Activated CD8-positive, alpha-beta memory T cell treated with anti-CD3 and anti-CD28 coated beads, Interleukin-2, amount 10 ng/mL, durations not matched to agents 7 days and 5 days (primary cell): ENCODE data around the gene EXTL2. TPM values are rescaled to one million over a fixed set of nuclear protein-coding genes. Genes with fewer than 3 reads are reported as not detected.
"Not testable (repeated sequence)": the region's sequence is repeated elsewhere in the genome, so short reads cannot be mapped to it uniquely, and the experiment has no call there.

Experiments used
- ATAC-seq: fragments of 150-1000 bp; cut with Tn5 transposase; one replicate; pipeline ENCODE4 v1.10.0; 2021; ENCODE audit warnings: moderate library complexity
- CTCF ChIA-PET: fragments of 350-600 bp; sonication (Branson Sonifier 250); formaldehyde crosslinking; loops from one replicate; lab custom pipeline; 2021; ENCODE audit warnings: antibody characterized with exemption; lab: Charles Lee
- DNase-seq: peaks from one replicate; pipeline ENCODE4 v3.0.0-alpha.2; 2020
- H3K27ac Mint-ChIP-seq: one replicate; pipeline ENCODE4 v1.8.0; 2021; ENCODE audit warnings: mild to moderate bottlenecking, mixed read lengths
- H3K27me3 Mint-ChIP-seq: one replicate; pipeline ENCODE4 v1.8.0; 2021; ENCODE audit warnings: mixed read lengths
- H3K36me3 Mint-ChIP-seq: one replicate; pipeline ENCODE4 v1.8.0; 2021; ENCODE audit warnings: mild to moderate bottlenecking, mixed read lengths
- H3K4me1 Mint-ChIP-seq: one replicate; pipeline ENCODE4 v1.8.0; 2021; ENCODE audit warnings: mixed read lengths
- H3K4me3 Mint-ChIP-seq: one replicate; pipeline ENCODE4 v1.8.0; 2021; ENCODE audit warnings: mild to moderate bottlenecking, moderate library complexity, mixed read lengths
- H3K9me3 Mint-ChIP-seq: one replicate; pipeline ENCODE4 v1.8.0; 2022; ENCODE audit warnings: low read depth, mixed read lengths
- total RNA-seq, 2 experiments: library from RNA; stranded (reverse); gene quantifications; one replicate each; pipeline ENCODE4 v1.2.3, GENCODE V29; 2021

Gene EXTL2
- total RNA-seq, 2 experiments from 2014 or later = 2.6 to 11.5 TPM

DNA sequence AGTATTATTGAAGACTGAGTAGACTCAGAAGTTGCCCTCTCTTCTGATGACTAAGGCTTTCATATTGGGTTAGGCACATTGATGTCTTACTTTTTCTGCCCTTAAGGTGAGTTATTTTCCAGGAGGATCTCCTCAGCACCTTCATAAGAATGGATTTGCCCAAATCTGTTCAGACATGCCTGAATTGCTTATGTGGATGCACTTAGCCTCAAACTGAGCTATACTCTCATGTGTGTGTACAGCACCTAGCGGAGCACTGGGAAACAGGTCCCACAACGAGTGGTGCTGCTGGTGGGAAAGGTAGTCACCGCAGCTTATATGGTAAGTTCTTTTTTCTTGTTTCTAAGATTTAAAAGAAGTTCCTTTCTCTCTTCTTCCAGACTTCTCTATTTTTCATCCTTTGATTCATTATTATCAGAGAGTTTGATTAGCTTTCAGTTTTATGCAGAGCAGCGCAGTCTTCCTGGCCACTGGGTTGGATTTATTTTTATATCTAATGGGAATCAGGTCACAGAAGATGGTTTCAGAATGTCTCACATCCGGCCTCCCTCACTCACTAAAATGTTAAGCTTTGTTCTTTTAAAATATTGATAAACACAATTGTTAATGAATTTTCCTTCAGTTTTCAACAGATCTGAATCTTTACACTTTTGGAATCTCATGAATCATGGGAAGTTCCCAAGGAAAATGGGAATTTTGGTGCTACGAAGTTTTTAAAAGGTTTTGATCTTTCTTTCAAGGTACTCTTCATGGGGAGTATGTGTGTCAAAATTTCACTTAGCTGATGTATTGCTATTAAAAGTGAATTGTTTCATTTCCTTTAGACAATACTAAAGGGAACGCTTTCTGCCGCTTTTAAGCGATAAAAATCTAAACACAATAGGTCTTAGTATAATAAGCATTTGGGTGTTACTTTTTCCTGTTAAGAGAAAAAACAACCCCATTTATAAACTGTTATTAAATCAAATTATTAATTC is 58.5 kb downstream of the EXTL2 start:
- H3K27ac Mint-ChIP-seq = no peak overlapping the region
- CTCF ChIA-PET = interaction anchor here (0.7 to 1.1 kb wide), 2 partner anchors 9 to 28 kb away, joined by 3 read pairs; no protein-coding TSS in a partner anchor
- H3K4me3 Mint-ChIP-seq = no peak overlapping the region

DNA sequence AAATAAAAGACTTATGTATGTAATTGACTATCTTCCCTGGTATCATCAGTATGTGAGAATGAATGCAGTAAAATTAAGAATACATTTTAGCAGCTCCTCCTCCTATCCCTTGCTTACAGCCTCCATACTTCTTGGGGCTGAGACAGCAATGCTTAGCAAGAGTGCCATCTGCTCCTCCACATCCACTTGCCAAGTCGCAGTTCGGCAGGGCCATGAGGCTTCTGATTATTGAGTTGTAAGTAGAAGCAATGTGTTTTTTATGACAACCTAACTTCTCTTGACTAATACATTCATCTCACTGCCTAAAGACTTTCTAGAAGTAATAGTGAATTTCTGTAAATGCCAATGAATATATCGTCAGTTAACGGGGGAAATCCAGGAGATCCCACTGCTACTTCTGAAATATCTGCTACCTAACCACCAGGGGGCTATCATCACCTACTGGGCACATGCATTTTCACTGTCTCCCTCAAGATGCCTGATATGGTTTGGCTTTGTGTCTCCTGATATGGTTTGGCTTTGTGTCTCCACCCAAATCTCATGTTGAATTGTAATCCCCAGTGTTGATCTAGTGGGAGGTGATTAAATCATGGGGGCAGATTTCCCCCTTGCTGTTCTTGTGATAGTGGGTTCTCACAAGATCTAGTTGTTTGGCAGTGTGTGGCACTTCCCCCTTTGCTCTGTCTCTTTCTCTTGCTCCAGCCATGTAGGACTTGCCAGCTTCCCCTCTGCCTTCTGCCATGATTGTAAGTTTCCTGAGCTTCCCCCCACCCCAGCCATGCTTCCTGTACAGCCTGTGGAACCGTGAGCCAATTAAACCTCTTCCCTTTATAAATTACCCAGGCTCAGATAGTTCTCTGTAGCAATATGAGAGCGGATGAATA is 59.6 kb downstream of the EXTL2 start:
- Mint-ChIP-seq H3K4me1 (no peaks in the 10 kb centered on the region), H3K27me3 (peaks cover 3% of the 10 kb centered on the region), H3K27ac (no peak overlapping the region), H3K9me3 (no peaks in the 10 kb centered on the region), H3K4me3 (no peak overlapping the region), H3K36me3 (no peaks in the 10 kb centered on the region)
- DNase-seq = no peak
- CTCF ChIA-PET = interaction anchor here (0.7 kb wide), 1 partner anchor 10 kb away, joined by 3 read pairs; no protein-coding TSS in a partner anchor
- ATAC-seq = no peak

More for the DNA sequence above, 58.5 kb downstream of the EXTL2 start:
- Mint-ChIP-seq H3K9me3 (no peaks in the 10 kb centered on the region), H3K4me1 (no peaks in the 10 kb centered on the region), H3K27me3 (no peaks in the 10 kb centered on the region), H3K36me3 (peaks cover 2% of the 10 kb centered on the region)
- DNase-seq (no peak), ATAC-seq (no peak)

DNA sequence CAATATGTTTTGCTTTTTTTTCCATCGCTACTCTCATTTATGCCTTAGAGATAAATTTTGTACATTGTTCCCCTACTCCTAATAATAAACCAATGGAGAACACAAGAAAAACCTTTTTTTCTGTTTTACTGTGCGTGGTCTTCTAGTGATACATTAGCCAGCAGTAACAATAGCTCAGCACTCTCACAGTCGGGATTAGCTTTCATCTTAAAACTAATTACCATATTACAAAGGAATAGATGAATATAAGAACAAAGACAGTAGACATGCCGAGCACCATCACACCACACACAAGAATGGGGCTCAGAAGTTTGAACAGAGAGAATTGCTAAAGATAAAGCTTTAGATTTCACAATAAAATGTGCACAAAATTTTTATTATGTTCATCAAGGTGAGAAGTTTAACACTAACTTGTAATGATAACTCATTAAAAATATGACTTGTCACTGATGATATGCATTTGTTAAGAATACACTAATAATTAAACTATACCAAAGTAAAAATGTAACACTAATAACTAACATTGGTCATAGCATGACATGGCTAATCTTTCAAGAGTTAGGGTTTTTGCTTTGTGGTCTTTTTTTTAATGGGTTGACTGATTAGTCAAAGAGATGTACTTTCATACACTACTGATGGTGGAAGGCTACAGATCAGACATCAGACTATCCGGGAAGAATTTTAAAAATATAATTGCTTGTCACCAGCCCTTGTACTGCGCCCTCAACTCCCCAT is 61.8 kb downstream of the EXTL2 start:
- no peaks in the 10 kb centered on the region for H3K9me3 Mint-ChIP-seq
- CTCF ChIA-PET = no interaction called here
- no peaks in the 10 kb centered on the region for H3K4me1 Mint-ChIP-seq
- H3K27ac Mint-ChIP-seq = no peak overlapping the region
- peaks cover 21% of the 10 kb centered on the region for H3K27me3 Mint-ChIP-seq
- no peak for DNase-seq
- H3K36me3 Mint-ChIP-seq = no peaks in the 10 kb centered on the region
- H3K4me3 Mint-ChIP-seq = no peak overlapping the region
- no peak for ATAC-seq

DNA sequence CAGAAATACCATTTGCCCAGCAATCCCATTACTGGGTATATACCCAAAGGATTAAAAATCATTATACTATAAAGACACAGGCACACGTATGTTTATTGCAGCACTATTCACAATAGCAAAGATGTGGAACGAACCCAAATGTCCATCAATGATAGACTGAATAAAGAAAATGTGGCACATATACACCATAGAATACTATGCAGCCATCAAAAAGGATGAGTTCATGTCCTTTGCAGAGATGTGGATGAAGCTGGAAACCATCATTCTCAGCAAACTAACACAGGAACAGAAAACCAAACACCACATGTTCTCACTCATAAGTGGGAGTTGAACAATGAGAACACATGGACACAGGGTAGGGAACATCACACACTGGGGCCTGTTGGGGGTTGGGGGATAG is 69.0 kb downstream of the EXTL2 start:
- peaks cover 35% of the 10 kb centered on the region for H3K27me3 Mint-ChIP-seq
- H3K36me3 Mint-ChIP-seq, H3K9me3 Mint-ChIP-seq, ATAC-seq, CTCF ChIA-PET, H3K4me1 Mint-ChIP-seq, DNase-seq, H3K4me3 Mint-ChIP-seq, H3K27ac Mint-ChIP-seq: not testable (repeated sequence)

Other genes starting within 250 kb of the EXTL2 start
- gene VCAM1, start 175.1 kb downstream of the EXTL2 start, total RNA-seq = 1 to 10 TPM; 2.7 to 9.2 TPM
- gene SLC30A7, start 1.2 kb upstream of the EXTL2 start, total RNA-seq = 10 to 100 TPM; 29.1 to 33.3 TPM
- gene DPH5, start 130.9 kb upstream of the EXTL2 start, total RNA-seq = 10 to 100 TPM; 28.2 to 36.4 TPM